Fibroblast of the aortic adventitia (primary cell): Measurements from ENCODE around the gene BTD. TPM values are rescaled to one million over a fixed set of nuclear protein-coding genes. Genes with fewer than 3 reads are reported as not detected.
"Not testable (repeated sequence)": the region's sequence is repeated elsewhere in the genome, so short reads cannot be mapped to it uniquely, and the experiment has no call there.

Experiments
- DNase-seq: peaks from one replicate; pipeline ENCODE4 v3.0.0-alpha.2; 2010; ENCODE audit warnings: low read depth
- H3K4me3 ChIP-seq: 2 replicates; pipeline ENCODE4 v1.5.1; 2011; ENCODE audit warnings: low read depth, mild to moderate bottlenecking, control low read depth, low read length, moderate library complexity
- CTCF ChIP-seq: IDR thresholded peaks from 2 replicates; pipeline ENCODE4 v1.5.1; 2011; ENCODE audit warnings: mild to moderate bottlenecking, low read length, control low read depth, inconsistent platforms; ENCODE audit not compliant: insufficient read depth
- total RNA-seq: library from RNA; depleted of rRNA; stranded (reverse); fragments of >200 nt; gene quantifications from 2 replicates; pipeline ENCODE4 v1.2.3, GENCODE V29; 2012; ENCODE audit warnings: low replicate concordance

Gene BTD
- total RNA-seq, 1 donor, result 19.7 TPM

GRCh38 chr3:15601046-15601398, 523 bp upstream of the BTD start:
- no peak for TF ChIP-seq CTCF
- H3K4me3 ChIP-seq, result peak overlapping the region; percentile 100
- DNase-seq, result no peak

- no peak for DNase-seq
- peak overlapping the region; percentile 100 for H3K4me3 ChIP-seq
- TF ChIP-seq CTCF, result no peak
Observed at GRCh38 chr3:15602146-15602536, 596 bp downstream of the BTD start.

- DNase-seq, H3K4me3 ChIP-seq: not testable (repeated sequence)
Observed at GRCh38 chr3:15602816-15603215, 1.3 kb downstream of the BTD start.

- not testable (repeated sequence) for DNase-seq, H3K4me3 ChIP-seq
Observed at GRCh38 chr3:15604584-15604983, 3.0 kb downstream of the BTD start.

- no peak for TF ChIP-seq CTCF
- no peak overlapping the region for H3K4me3 ChIP-seq
- DNase-seq, result peak; percentile 73
Observed at GRCh38 chr3:15606434-15606891, 4.9 kb downstream of the BTD start.

GRCh38 chr3:15610082-15610759, 8.7 kb downstream of the BTD start:
- no peak for TF ChIP-seq CTCF
- peak; percentile 74 for DNase-seq
- H3K4me3 ChIP-seq, result no peak overlapping the region

- no peak for TF ChIP-seq CTCF
- no peak overlapping the region for H3K4me3 ChIP-seq
- no peak for DNase-seq
Observed at GRCh38 chr3:15611018-15611417, 9.5 kb downstream of the BTD start.

GRCh38 chr3:15612001-15612400, 10.5 kb downstream of the BTD start:
- TF ChIP-seq CTCF, result no peak
- no peak for DNase-seq
- no peak overlapping the region for H3K4me3 ChIP-seq
